CD4-positive, CD25-positive, alpha-beta regulatory T cell (primary cell): ENCODE data around the gene PANK3. TPM values are rescaled to one million over a fixed set of nuclear protein-coding genes. Genes with fewer than 3 reads are reported as not detected.
"Not testable (repeated sequence)": the region's sequence is repeated elsewhere in the genome, so short reads cannot be mapped to it uniquely, and the experiment has no call there.

Experiments used
- ATAC-seq, 2 donors: fragments of 150-1000 bp; cut with Tn5 transposase; one replicate each; pipeline ENCODE4 v1.10.0; 2021; ENCODE audit warnings: low read depth in 2 of 2, moderate number of reproducible peaks in 2 of 2, moderate library complexity in 1 of 2
- DNase-seq, 3 donors: peaks; one replicate each; pipeline versions ENCODE4 v3.0.0 to v3.0.0-alpha.2; 2012 to 2022; ENCODE audit warnings: mixed read lengths in 1 of 3
- H3K27ac ChIP-seq: one replicate; pipeline ENCODE4 v1.7.0; 2013; ENCODE audit warnings: mild to moderate bottlenecking, low read length; ENCODE audit not compliant: insufficient read depth, poor library complexity, severe bottlenecking
- H3K27me3 ChIP-seq: one replicate; pipeline ENCODE4 v1.7.0; 2013; ENCODE audit warnings: low read length; ENCODE audit not compliant: control insufficient read depth, insufficient read depth
- H3K36me3 ChIP-seq: one replicate; pipeline ENCODE4 v1.7.0; 2013; ENCODE audit warnings: mild to moderate bottlenecking, low read length, moderate library complexity; ENCODE audit not compliant: control insufficient read depth, insufficient read depth
- H3K4me1 ChIP-seq: 2 replicates; pipeline ENCODE4 v1.7.0; 2013; ENCODE audit warnings: mild to moderate bottlenecking, low read length; ENCODE audit not compliant: insufficient read depth, control insufficient read depth, poor library complexity, severe bottlenecking
- H3K4me3 ChIP-seq: one replicate; pipeline ENCODE4 v1.7.0; 2013; ENCODE audit warnings: low read depth, mild to moderate bottlenecking, low read length, moderate library complexity
- H3K9me3 ChIP-seq, 2 experiments: 1 replicate in 1 of 2; 2 replicates in 1 of 2; pipeline ENCODE4 v1.7.0; 2013; ENCODE audit warnings: low read length in 2 of 2, mild to moderate bottlenecking in 1 of 2, moderate library complexity in 1 of 2; ENCODE audit not compliant: control insufficient read depth in 2 of 2
- H3K27ac Mint-ChIP-seq, 3 donors: one replicate each; pipeline ENCODE4 v1.8.0; 2020 to 2022; ENCODE audit warnings: mild to moderate bottlenecking in 3 of 3, mixed read lengths in 3 of 3, moderate library complexity in 2 of 3
- H3K27me3 Mint-ChIP-seq: one replicate; pipeline ENCODE4 v1.8.0; 2022; ENCODE audit warnings: mild to moderate bottlenecking, mixed read lengths
- H3K36me3 Mint-ChIP-seq: one replicate; pipeline ENCODE4 v1.8.0; 2020; ENCODE audit warnings: mixed read lengths
- H3K4me1 Mint-ChIP-seq, 4 donors: one replicate each; pipeline ENCODE4 v1.8.0; 2020 to 2022; ENCODE audit warnings: mixed read lengths in 4 of 4, mild to moderate bottlenecking in 1 of 4
- H3K4me3 Mint-ChIP-seq, 4 donors: one replicate each; pipeline ENCODE4 v1.8.0; 2020 to 2022; ENCODE audit warnings: mild to moderate bottlenecking in 4 of 4, mixed read lengths in 4 of 4, moderate library complexity in 3 of 4
- H3K9me3 Mint-ChIP-seq, 7 donors: one replicate each; pipeline ENCODE4 v1.8.0; 2020 to 2022; ENCODE audit warnings: mixed read lengths in 7 of 7, mild to moderate bottlenecking in 3 of 7, moderate library complexity in 2 of 7
- polyA plus RNA-seq, 4 donors: library from polyadenylated mRNA; unstranded; fragments of 300-500 nt; fragmentation: Illumina TruSeq; gene quantifications; one replicate each; pipeline ENCODE4 v1.2.3, GENCODE V29; 2021
- total RNA-seq: library from RNA; stranded (reverse); gene quantifications from one replicate; pipeline ENCODE4 v1.2.3, GENCODE V29; 2022

Gene PANK3
- total and polyA plus RNA-seq, 5 donors from 2014 or later: 4.7 to 38.7 (median 7.4) TPM

GRCh38 chr5:168580227-168580508, 1.0 kb upstream of the PANK3 start:
- Histone ChIP-seq H3K36me3 (no peaks in the 10 kb centered on the region), H3K4me1 (peaks cover 23% of the 10 kb centered on the region), H3K9me3 (no peaks in the 10 kb centered on the region), H3K27ac (peak overlapping the region; percentile 89), H3K27me3 (no peaks in the 10 kb centered on the region), H3K4me3 (peak overlapping the region; percentile 91)
- H3K4me3 Mint-ChIP-seq: peak overlapping the region; percentile 90 to 96 (median 94)
- H3K27ac Mint-ChIP-seq: peak overlapping the region; percentile 97 to 99 (median 98)
- peaks cover 26 to 46% (median 35%) of the 10 kb centered on the region in 4 donors for H3K4me1 Mint-ChIP-seq
- no peaks in the 10 kb centered on the region for H3K36me3 Mint-ChIP-seq
- H3K27me3 Mint-ChIP-seq: peaks cover 14% of the 10 kb centered on the region
- ATAC-seq (no peak), DNase-seq (no peak)
- H3K9me3 Mint-ChIP-seq: peaks cover 0 to 2% (median 0%) of the 10 kb centered on the region in 7 donors

- H3K4me1 Mint-ChIP-seq: peaks cover 28 to 50% (median 37%) of the 10 kb centered on the region in 4 donors
- H3K27me3 Mint-ChIP-seq: peaks cover 14% of the 10 kb centered on the region
- Histone ChIP-seq H3K9me3 (no peaks in the 10 kb centered on the region), H3K36me3 (no peaks in the 10 kb centered on the region), H3K4me3 (peak overlapping the region; percentile 91), H3K27me3 (no peaks in the 10 kb centered on the region), H3K27ac (peak overlapping the region; percentile 89), H3K4me1 (peaks cover 23% of the 10 kb centered on the region)
- peak; percentile 98 for ATAC-seq
- H3K27ac Mint-ChIP-seq: peak overlapping the region; percentile 97 to 99 (median 98)
- H3K4me3 Mint-ChIP-seq: peak overlapping the region; percentile 90 to 96 (median 94)
- DNase-seq: peak; percentile 96 to 99 (median 96)
- H3K36me3 Mint-ChIP-seq: no peaks in the 10 kb centered on the region
- peaks cover 0 to 2% (median 0%) of the 10 kb centered on the region in 7 donors for H3K9me3 Mint-ChIP-seq
Measured at GRCh38 chr5:168579488-168580226, 489 bp upstream of the PANK3 start.

GRCh38 chr5:168578006-168578405, 1.2 kb downstream of the PANK3 start:
- ATAC-seq: no peak
- H3K9me3 ChIP-seq: no peaks in the 10 kb centered on the region
- peak overlapping the region; percentile 92 for H3K4me3 ChIP-seq
- Mint-ChIP-seq H3K4me3 (peak overlapping the region; percentile 90 to 99 (median 97)), H3K27me3 (peaks cover 14% of the 10 kb centered on the region), H3K9me3 (peaks cover 0 to 2% (median 0%) of the 10 kb centered on the region in 7 donors), H3K36me3 (no peaks in the 10 kb centered on the region), H3K27ac (peak overlapping the region; percentile 80 to 97 (median 93)), H3K4me1 (peaks cover 28 to 52% (median 39%) of the 10 kb centered on the region in 4 donors)
- H3K27me3 ChIP-seq: no peaks in the 10 kb centered on the region
- peaks cover under 1% of the 10 kb centered on the region for H3K36me3 ChIP-seq
- H3K4me1 ChIP-seq: peaks cover 23% of the 10 kb centered on the region
- DNase-seq: peak in 1 of 3 donors; percentile 17
- no peak overlapping the region for H3K27ac ChIP-seq

GRCh38 chr5:168575391-168576372, 3.5 kb downstream of the PANK3 start:
- peaks cover 10% of the 10 kb centered on the region for H3K36me3 Mint-ChIP-seq
- peaks cover 0 to 2% (median 0%) of the 10 kb centered on the region in 7 donors for H3K9me3 Mint-ChIP-seq
- no peak for ATAC-seq
- no peak for DNase-seq
- Histone ChIP-seq H3K27ac (no peak overlapping the region), H3K27me3 (no peaks in the 10 kb centered on the region), H3K4me1 (peaks cover 23% of the 10 kb centered on the region), H3K9me3 (no peaks in the 10 kb centered on the region), H3K4me3 (peak overlapping the region; percentile 17), H3K36me3 (peaks cover 2% of the 10 kb centered on the region)
- H3K4me3 Mint-ChIP-seq: peak overlapping the region in 2 of 4 donors; percentile 38 to 52
- H3K27me3 Mint-ChIP-seq: peaks cover 9% of the 10 kb centered on the region
- H3K4me1 Mint-ChIP-seq: peaks cover 28 to 61% (median 51%) of the 10 kb centered on the region in 4 donors
- H3K27ac Mint-ChIP-seq: peak overlapping the region in 1 of 3 donors; percentile 22

- peaks cover 23% of the 10 kb centered on the region for H3K4me1 ChIP-seq
- H3K27ac Mint-ChIP-seq, ATAC-seq, H3K9me3 ChIP-seq, H3K9me3 Mint-ChIP-seq, DNase-seq, H3K27ac ChIP-seq, H3K4me3 ChIP-seq, H3K27me3 ChIP-seq, H3K27me3 Mint-ChIP-seq, H3K36me3 ChIP-seq: not testable (repeated sequence)
- Mint-ChIP-seq H3K36me3 (peaks cover 12% of the 10 kb centered on the region), H3K4me3 (peak overlapping the region in 1 of 4 donors; percentile 52), H3K4me1 (peaks cover 28 to 54% (median 45%) of the 10 kb centered on the region in 4 donors)
Measured at GRCh38 chr5:168574156-168574555, 5.0 kb downstream of the PANK3 start.

- Mint-ChIP-seq H3K4me1 (peaks cover 28 to 54% (median 45%) of the 10 kb centered on the region in 4 donors), H3K36me3 (peaks cover 14% of the 10 kb centered on the region)
- not testable (repeated sequence) for DNase-seq, H3K27ac ChIP-seq, H3K27ac Mint-ChIP-seq, H3K4me3 ChIP-seq, H3K27me3 ChIP-seq, H3K9me3 ChIP-seq, ATAC-seq, H3K9me3 Mint-ChIP-seq, H3K4me3 Mint-ChIP-seq, H3K36me3 ChIP-seq, H3K27me3 Mint-ChIP-seq
- peaks cover 20% of the 10 kb centered on the region for H3K4me1 ChIP-seq
Measured at GRCh38 chr5:168573663-168574062, 5.5 kb downstream of the PANK3 start.

GRCh38 chr5:168570490-168571328, 8.5 kb downstream of the PANK3 start:
- H3K27me3 Mint-ChIP-seq: no peaks in the 10 kb centered on the region
- H3K36me3 Mint-ChIP-seq: peaks cover 24% of the 10 kb centered on the region
- Histone ChIP-seq H3K9me3 (no peaks in the 10 kb centered on the region), H3K27me3 (no peaks in the 10 kb centered on the region), H3K4me3 (no peak overlapping the region), H3K27ac (no peak overlapping the region), H3K4me1 (no peaks in the 10 kb centered on the region), H3K36me3 (peaks cover 29% of the 10 kb centered on the region)
- ATAC-seq (no peak), DNase-seq (no peak)
- no peak overlapping the region for H3K27ac Mint-ChIP-seq
- no peaks in the 10 kb centered on the region for H3K9me3 Mint-ChIP-seq
- no peak overlapping the region for H3K4me3 Mint-ChIP-seq
- peaks cover 21 to 36% (median 31%) of the 10 kb centered on the region in 4 donors for H3K4me1 Mint-ChIP-seq
